Natural killer cell (primary cell): Measurements from ENCODE around the gene TIMP3. TPM values are rescaled to one million over a fixed set of nuclear protein-coding genes. Genes with fewer than 3 reads are reported as not detected.

Source experiments
- ATAC-seq, 3 donors: fragments of 150-1000 bp in 2 of 3; fragments of 200-7000 bp in 1 of 3; cut with Tn5 transposase; 1 replicate in 1 of 3; 2 replicates in 2 of 3; pipeline ENCODE4 v1.10.0; 2021; ENCODE audit warnings: mild to moderate bottlenecking in 2 of 3, moderate library complexity in 2 of 3
- DNase-seq, 2 donors: peaks; one replicate each; pipeline versions ENCODE4 v3.0.0 to v3.0.0-alpha.2; 2013 to 2021; ENCODE audit warnings: mixed read lengths in 1 of 2
- H3K27ac ChIP-seq: one replicate; pipeline ENCODE4 v1.5.1; 2013; ENCODE audit warnings: mild to moderate bottlenecking, low read length
- H3K27me3 ChIP-seq: one replicate; pipeline ENCODE4 v1.6.1; 2013; ENCODE audit warnings: low read length; ENCODE audit not compliant: control insufficient read depth, insufficient read depth
- H3K36me3 ChIP-seq: one replicate; pipeline ENCODE4 v1.6.1; 2013; ENCODE audit warnings: low read length; ENCODE audit not compliant: control insufficient read depth, insufficient read depth
- H3K4me1 ChIP-seq: one replicate; pipeline ENCODE4 v1.6.1; 2013; ENCODE audit warnings: low read length; ENCODE audit not compliant: control insufficient read depth, insufficient read depth
- H3K4me3 ChIP-seq: one replicate; pipeline ENCODE4 v1.5.1; 2013; ENCODE audit warnings: low read length
- H3K9me3 ChIP-seq: one replicate; pipeline ENCODE4 v1.6.1; 2013; ENCODE audit warnings: low read length; ENCODE audit not compliant: control insufficient read depth, insufficient read depth
- H3K27ac Mint-ChIP-seq, 2 donors: one replicate each; pipeline ENCODE4 v1.8.0; 2022; ENCODE audit warnings: mild to moderate bottlenecking in 2 of 2, mixed read lengths in 2 of 2, moderate library complexity in 1 of 2
- H3K27me3 Mint-ChIP-seq, 2 donors: one replicate each; pipeline ENCODE4 v1.8.0; 2022; ENCODE audit warnings: low read depth in 2 of 2, mixed read lengths in 2 of 2
- H3K36me3 Mint-ChIP-seq: one replicate; pipeline ENCODE4 v1.8.0; 2022; ENCODE audit warnings: mixed read lengths
- H3K4me1 Mint-ChIP-seq, 2 donors: one replicate each; pipeline ENCODE4 v1.8.0; 2022; ENCODE audit warnings: mixed read lengths in 2 of 2
- H3K4me3 Mint-ChIP-seq: one replicate; pipeline ENCODE4 v1.8.0; 2022; ENCODE audit warnings: mild to moderate bottlenecking, moderate library complexity, mixed read lengths
- H3K9me3 Mint-ChIP-seq, 2 donors: one replicate each; pipeline ENCODE4 v1.8.0; 2022; ENCODE audit warnings: mixed read lengths in 2 of 2
- CTCF ChIP-seq: fragments of 200-600 bp; IDR thresholded peaks from one replicate; pipeline ENCODE4 v1.8.0; 2022; ENCODE audit warnings: antibody characterized with exemption
- WGBS: methylation state at CpG from one replicate; pipeline ENCODE4 v1.1.7; 2013; ENCODE audit warnings: missing lambda C conversion rate; ENCODE audit not compliant: insufficient coverage; 5-methylcytosine and 5-hydroxymethylcytosine counted together
- intact Hi-C: fragments of 100-400 bp; cut with micrococcal nuclease; formaldehyde crosslinking; loops from one replicate; pipeline ENCODE4 v1.14.2; 2022
- total RNA-seq, 4 donors: library from RNA; stranded (reverse); fragments of 120-200 nt in 1 of 4; gene quantifications; one replicate each; pipeline versions ENCODE4 v1.2.3 to v1.2.4, GENCODE V29; 2013 to 2022

The TIMP3 gene
- total RNA-seq, 3 donors from 2014 or later (not counting 1 experiment from before 2014, with no cell fraction given) = 0.12 TPM; not detected in 2

- no peaks in the 10 kb centered on the region for H3K9me3 Mint-ChIP-seq
- 89% methylated on average over 20 of the region's 21 CpGs for WGBS
Measured at GRCh38 chr22:32909581-32910428, 108.3 kb downstream of the TIMP3 start.

DNA sequence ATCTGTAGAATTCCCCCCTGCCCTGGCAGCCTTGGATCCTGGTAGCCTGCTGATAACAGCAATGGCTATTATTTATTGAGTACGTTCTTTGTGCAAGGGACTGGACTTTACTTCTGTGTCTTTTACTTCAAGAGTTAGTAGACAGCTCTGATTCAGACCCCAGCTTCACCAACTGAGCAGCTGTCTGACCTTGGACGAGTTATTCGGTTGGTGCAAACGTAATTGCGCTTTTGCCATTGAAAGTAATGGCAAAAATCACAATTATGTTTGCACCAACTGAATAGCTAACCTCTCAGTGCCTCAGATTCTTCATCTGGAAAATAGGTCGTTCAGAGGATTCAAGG is 108.9 kb downstream of the TIMP3 start:
- Mint-ChIP-seq H3K36me3 (no peaks in the 10 kb centered on the region), H3K4me3 (no peak overlapping the region), H3K27me3 (peaks cover 0 to 4% of the 10 kb centered on the region in 2 donors), H3K4me1 (no peaks in the 10 kb centered on the region), H3K9me3 (no peaks in the 10 kb centered on the region), H3K27ac (no peak overlapping the region)
- Histone ChIP-seq H3K36me3 (no peaks in the 10 kb centered on the region), H3K4me1 (no peaks in the 10 kb centered on the region), H3K27ac (no peak overlapping the region), H3K9me3 (no peaks in the 10 kb centered on the region), H3K4me3 (no peak overlapping the region), H3K27me3 (no peaks in the 10 kb centered on the region)
- intact Hi-C loops = no loop called here
- ATAC-seq (no peak), DNase-seq (no peak)
- WGBS = 85% methylated on average over 6 of the region's 6 CpGs
- TF ChIP-seq CTCF = no peak

More at GRCh38 chr22:32909581-32910428, 108.3 kb downstream of the TIMP3 start:
- no peaks in the 10 kb centered on the region for H3K36me3 ChIP-seq
- Mint-ChIP-seq H3K4me1 (no peaks in the 10 kb centered on the region), H3K4me3 (no peak overlapping the region), H3K27me3 (peaks cover 0 to 2% of the 10 kb centered on the region in 2 donors), H3K27ac (no peak overlapping the region), H3K36me3 (no peaks in the 10 kb centered on the region)
- no peak overlapping the region for H3K27ac ChIP-seq
- no peak overlapping the region for H3K4me3 ChIP-seq
- no peaks in the 10 kb centered on the region for H3K9me3 ChIP-seq
- no peaks in the 10 kb centered on the region for H3K4me1 ChIP-seq
- DNase-seq (no peak), ATAC-seq (no peak)
- no peaks in the 10 kb centered on the region for H3K27me3 ChIP-seq
- intact Hi-C loops = no loop called here
- no peak for TF ChIP-seq CTCF

DNA sequence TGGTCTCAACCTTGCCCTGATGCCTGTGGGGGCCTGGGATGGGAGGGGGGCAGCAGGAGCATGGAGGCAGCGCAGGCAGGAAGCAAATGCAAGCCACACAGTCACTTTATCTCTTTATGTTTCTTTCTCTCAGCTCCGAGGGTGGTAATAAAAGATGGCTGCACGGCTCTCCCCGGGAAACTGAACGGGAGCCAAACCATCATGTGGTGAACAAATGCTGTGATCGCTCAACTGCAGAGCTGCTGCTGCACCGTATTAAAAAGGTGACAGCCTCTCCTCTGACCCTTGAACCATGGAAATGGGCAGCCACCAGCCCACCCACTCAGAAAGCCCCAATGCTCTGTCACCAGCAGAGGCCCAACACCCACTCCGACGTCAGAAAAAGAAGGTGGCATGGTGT is 110.0 kb downstream of the TIMP3 start:
- ATAC-seq = no peak
- Mint-ChIP-seq H3K4me3 (no peak overlapping the region), H3K36me3 (no peaks in the 10 kb centered on the region), H3K9me3 (no peaks in the 10 kb centered on the region), H3K27ac (no peak overlapping the region), H3K4me1 (no peaks in the 10 kb centered on the region), H3K27me3 (peaks cover 0 to 4% of the 10 kb centered on the region in 2 donors)
- H3K27ac ChIP-seq = no peak overlapping the region
- H3K36me3 ChIP-seq = no peaks in the 10 kb centered on the region
- DNase-seq = no peak
- 59% methylated on average over 6 of the region's 9 CpGs for WGBS
- intact Hi-C loops = no loop called here
- no peaks in the 10 kb centered on the region for H3K4me1 ChIP-seq
- no peaks in the 10 kb centered on the region for H3K9me3 ChIP-seq
- no peaks in the 10 kb centered on the region for H3K27me3 ChIP-seq
- H3K4me3 ChIP-seq = no peak overlapping the region
- TF ChIP-seq CTCF = no peak
